Esophagus squamous epithelium (tissue), 5 donors: ENCODE results near the gene KRT1. TPM values are rescaled to one million over a fixed set of nuclear protein-coding genes. Genes with fewer than 3 reads are reported as not detected.

ENCODE experiments used
- DNase-seq: peaks from one replicate; lab custom pipeline; 2025; lab: John Stamatoyannopoulos, UW
- H3K27ac ChIP-seq, 4 donors: fragments of 200-600 bp; sonication (generic); one replicate each; pipeline ENCODE4 v1.5.1; 2016 to 2019; ENCODE audit warnings: mild to moderate bottlenecking in 1 of 4
- H3K27me3 ChIP-seq, 4 donors: fragments of 200-600 bp; sonication (generic); 1 replicate in 3 of 4; 2 replicates in 1 of 4; pipeline versions ENCODE4 v1.5.1 to v1.6.0; 2017 to 2021; ENCODE audit warnings: antibody characterized with exemption in 1 of 4
- H3K36me3 ChIP-seq, 3 donors: fragments of 200-600 bp; sonication (generic); one replicate each; pipeline ENCODE4 v1.5.1; 2016 to 2019
- H3K4me1 ChIP-seq, 3 donors: fragments of 200-600 bp; sonication (generic); one replicate each; pipeline ENCODE4 v1.5.1; 2017 to 2019
- H3K4me3 ChIP-seq, 4 donors: fragments of 200-600 bp; sonication (generic); 1 replicate in 3 of 4; 2 replicates in 1 of 4; pipeline ENCODE4 v1.5.1; 2016 to 2019; ENCODE audit warnings: mild to moderate bottlenecking in 2 of 4, moderate library complexity in 1 of 4
- H3K9me3 ChIP-seq, 3 donors: fragments of 200-600 bp; sonication (generic); one replicate each; pipeline ENCODE4 v1.5.1; 2016 to 2019
- POLR2A ChIP-seq, 4 donors: fragments of 450-650 bp; IDR thresholded peaks; one replicate each; pipeline ENCODE4 v1.6.1; 2017; ENCODE audit warnings: antibody characterized with exemption in 4 of 4, mild to moderate bottlenecking in 4 of 4, moderate library complexity in 3 of 4
- WGBS, 2 donors: methylation state at CpG; one replicate each; pipeline ENCODE4 v1.1.5; 2018; 5-methylcytosine and 5-hydroxymethylcytosine counted together
- intact Hi-C: fragments of 100-400 bp; cut with DNase I; formaldehyde crosslinking; loops from one replicate; pipeline ENCODE4 v1.15.0; 2022
- total RNA-seq, 4 donors: library from RNA; depleted of rRNA; stranded (reverse); fragments of >200 nt; gene quantifications; one replicate each; pipeline ENCODE4 v1.1.0, GENCODE V29; 2016
- TF ChIP-seq, protein P1 (sequence below), 6 experiments: fragments of 450-650 bp in 4 of 6; fragments of 200-600 bp in 2 of 6; sonication (generic) in 2 of 6; IDR thresholded peaks; one replicate each; pipeline ENCODE4 v1.5.1; 2016 to 2019; ENCODE audit warnings: antibody characterized with exemption in 6 of 6, mild to moderate bottlenecking in 4 of 6, moderate library complexity in 4 of 6
- donor health status: DM: yes; HTN: yes; CAD: no.

The KRT1 gene
- total RNA-seq, 4 donors from 2014 or later, result 0.19 to 43.7 (median 2.4) TPM

DNA sequence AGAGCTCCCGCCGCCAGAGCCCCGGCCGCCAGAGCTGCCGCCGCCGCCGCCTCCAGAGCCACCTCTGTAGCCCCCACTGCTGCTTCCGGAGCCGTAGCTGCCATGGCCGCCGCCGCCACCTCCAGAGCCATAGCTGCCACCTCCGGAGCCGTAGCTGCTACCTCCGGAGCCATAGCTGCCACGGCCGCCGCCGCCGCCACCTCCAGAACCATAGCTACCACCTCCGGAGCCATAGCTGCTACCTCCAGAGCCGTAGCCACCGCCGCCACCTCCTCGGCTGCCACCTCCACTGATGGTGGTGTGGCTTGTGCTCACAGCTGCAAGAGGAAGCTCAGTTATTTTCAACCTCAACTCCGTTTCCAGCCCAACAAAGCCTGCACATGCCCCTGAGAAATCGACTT, 4.9 kb downstream of the KRT1 start:
- no peak for DNase-seq
- TF ChIP-seq, protein P1, sequence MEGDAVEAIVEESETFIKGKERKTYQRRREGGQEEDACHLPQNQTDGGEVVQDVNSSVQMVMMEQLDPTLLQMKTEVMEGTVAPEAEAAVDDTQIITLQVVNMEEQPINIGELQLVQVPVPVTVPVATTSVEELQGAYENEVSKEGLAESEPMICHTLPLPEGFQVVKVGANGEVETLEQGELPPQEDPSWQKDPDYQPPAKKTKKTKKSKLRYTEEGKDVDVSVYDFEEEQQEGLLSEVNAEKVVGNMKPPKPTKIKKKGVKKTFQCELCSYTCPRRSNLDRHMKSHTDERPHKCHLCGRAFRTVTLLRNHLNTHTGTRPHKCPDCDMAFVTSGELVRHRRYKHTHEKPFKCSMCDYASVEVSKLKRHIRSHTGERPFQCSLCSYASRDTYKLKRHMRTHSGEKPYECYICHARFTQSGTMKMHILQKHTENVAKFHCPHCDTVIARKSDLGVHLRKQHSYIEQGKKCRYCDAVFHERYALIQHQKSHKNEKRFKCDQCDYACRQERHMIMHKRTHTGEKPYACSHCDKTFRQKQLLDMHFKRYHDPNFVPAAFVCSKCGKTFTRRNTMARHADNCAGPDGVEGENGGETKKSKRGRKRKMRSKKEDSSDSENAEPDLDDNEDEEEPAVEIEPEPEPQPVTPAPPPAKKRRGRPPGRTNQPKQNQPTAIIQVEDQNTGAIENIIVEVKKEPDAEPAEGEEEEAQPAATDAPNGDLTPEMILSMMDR (IDR thresholded peaks at IDR 0.05), result no peak
- no peak for TF ChIP-seq POLR2A (IDR thresholded peaks at IDR 0.05)
- Histone ChIP-seq H3K27ac (no peak overlapping the region), H3K27me3 (peaks cover 0 to 26% (median 0%) of the 10 kb centered on the region in 4 donors), H3K9me3 (no peaks in the 10 kb centered on the region), H3K4me3 (no peak overlapping the region), H3K36me3 (no peaks in the 10 kb centered on the region), H3K4me1 (no peaks in the 10 kb centered on the region)
- WGBS, 2 donors, result 89 to 90% methylated on average over 16 to 24 of the region's 28 CpGs
- intact Hi-C loops, result no loop called here

DNA sequence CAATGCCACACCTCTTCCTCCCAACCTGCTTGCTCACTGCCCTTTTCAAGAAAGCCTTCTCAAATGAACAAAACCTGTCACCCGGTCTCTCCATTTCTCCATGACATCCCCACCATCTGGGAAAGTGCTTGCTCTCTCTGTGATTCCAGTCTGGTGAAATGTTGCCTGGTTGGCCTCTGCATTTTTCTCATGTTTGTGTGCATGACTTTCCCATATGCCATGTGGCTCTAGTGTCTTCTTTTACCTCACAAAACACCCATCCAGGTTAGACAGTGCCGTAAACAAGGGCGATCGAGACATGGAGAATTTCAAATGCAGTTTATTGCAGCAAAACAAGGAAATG, 5.8 kb downstream of the KRT1 start:
- no peak overlapping the region for H3K4me3 ChIP-seq
- 91 to 97% methylated on average over 3 to 4 of the region's 4 CpGs for WGBS, 2 donors
- no peak for DNase-seq

DNA sequence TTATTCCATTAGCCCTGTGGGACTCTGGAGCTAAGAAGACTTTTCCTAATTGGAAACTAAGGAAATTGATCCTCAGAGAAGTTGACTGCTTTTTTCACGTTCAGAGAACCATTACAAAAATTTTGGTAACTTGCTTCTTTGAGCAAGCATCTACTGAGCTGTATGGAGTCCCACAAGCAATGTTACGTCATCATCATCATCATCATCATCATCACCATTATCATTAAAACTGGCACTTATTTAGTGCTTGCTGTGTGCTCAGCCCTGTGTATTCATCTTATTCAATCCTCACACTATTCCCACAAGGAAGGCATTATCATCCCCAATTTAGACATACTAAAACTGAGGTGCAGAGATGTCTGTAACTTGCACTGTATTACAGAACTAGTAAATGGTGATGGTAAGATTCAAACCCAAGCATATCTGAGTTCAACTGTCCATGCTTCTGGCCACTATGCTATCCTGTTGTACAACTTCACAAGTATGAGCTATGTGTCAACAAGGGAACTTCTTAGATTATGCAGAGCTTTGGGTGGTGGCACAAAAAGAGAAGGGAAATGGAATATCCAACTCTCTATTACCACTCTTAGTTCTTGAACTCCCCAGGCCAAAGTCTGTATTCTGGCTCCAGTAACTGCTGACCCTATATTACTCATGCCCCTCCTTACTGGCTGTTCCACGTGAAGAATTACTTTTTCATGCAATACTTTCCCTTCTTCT, 6.3 kb downstream of the KRT1 start:
- H3K27me3 ChIP-seq, result peaks cover 0 to 26% (median 0%) of the 10 kb centered on the region in 4 donors
- intact Hi-C loops, result no loop called here
- WGBS, 2 donors, result 70 to 72% methylated on average over 3 of the region's 3 CpGs
- TF ChIP-seq, protein P1 (IDR thresholded peaks at IDR 0.05), result no peak
- no peak for TF ChIP-seq POLR2A (IDR thresholded peaks at IDR 0.05)
- no peaks in the 10 kb centered on the region for H3K4me1 ChIP-seq
- no peaks in the 10 kb centered on the region for H3K9me3 ChIP-seq
- H3K4me3 ChIP-seq, result no peak overlapping the region
- H3K36me3 ChIP-seq, result no peaks in the 10 kb centered on the region
- DNase-seq, result no peak
- H3K27ac ChIP-seq, result no peak overlapping the region

More for the DNA sequence above, 5.8 kb downstream of the KRT1 start:
- Histone ChIP-seq H3K36me3 (no peaks in the 10 kb centered on the region), H3K27me3 (peaks cover 0 to 26% (median 0%) of the 10 kb centered on the region in 4 donors), H3K9me3 (no peaks in the 10 kb centered on the region), H3K4me1 (no peaks in the 10 kb centered on the region), H3K27ac (no peak overlapping the region)
- TF ChIP-seq, protein P1 (IDR thresholded peaks at IDR 0.05), result no peak
- no peak for TF ChIP-seq POLR2A (IDR thresholded peaks at IDR 0.05)
- intact Hi-C loops, result no loop called here

DNA sequence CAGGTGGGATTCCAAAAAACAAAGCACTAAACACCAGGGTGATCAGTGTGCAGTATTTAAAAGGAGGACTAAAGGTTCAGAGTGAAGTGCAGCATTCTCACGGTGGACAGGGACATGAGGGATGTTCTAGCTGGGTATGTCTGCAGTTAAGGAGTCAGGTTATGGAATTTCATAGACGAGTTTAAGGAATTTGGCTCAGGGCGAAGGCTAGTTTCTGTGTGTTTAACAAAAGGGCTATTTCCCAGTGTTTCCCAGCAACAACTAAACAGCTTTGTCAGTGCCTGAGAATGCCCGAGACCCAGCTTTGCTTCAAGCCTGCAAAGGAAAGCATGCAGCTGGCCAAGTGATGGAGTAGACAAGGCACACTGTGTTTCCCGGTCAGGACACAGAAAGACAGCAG, 7.0 kb downstream of the KRT1 start:
- Histone ChIP-seq H3K4me1 (no peaks in the 10 kb centered on the region), H3K27me3 (peaks cover 0 to 22% (median 0%) of the 10 kb centered on the region in 4 donors), H3K27ac (no peak overlapping the region), H3K4me3 (no peak overlapping the region), H3K9me3 (no peaks in the 10 kb centered on the region), H3K36me3 (no peaks in the 10 kb centered on the region)
- DNase-seq, result no peak
- TF ChIP-seq, protein P1 (IDR thresholded peaks at IDR 0.05), result no peak
- TF ChIP-seq POLR2A (IDR thresholded peaks at IDR 0.05), result no peak
- intact Hi-C loops, result no loop called here
- WGBS, 2 donors, result 47 to 68% methylated on average over 5 of the region's 5 CpGs

DNA sequence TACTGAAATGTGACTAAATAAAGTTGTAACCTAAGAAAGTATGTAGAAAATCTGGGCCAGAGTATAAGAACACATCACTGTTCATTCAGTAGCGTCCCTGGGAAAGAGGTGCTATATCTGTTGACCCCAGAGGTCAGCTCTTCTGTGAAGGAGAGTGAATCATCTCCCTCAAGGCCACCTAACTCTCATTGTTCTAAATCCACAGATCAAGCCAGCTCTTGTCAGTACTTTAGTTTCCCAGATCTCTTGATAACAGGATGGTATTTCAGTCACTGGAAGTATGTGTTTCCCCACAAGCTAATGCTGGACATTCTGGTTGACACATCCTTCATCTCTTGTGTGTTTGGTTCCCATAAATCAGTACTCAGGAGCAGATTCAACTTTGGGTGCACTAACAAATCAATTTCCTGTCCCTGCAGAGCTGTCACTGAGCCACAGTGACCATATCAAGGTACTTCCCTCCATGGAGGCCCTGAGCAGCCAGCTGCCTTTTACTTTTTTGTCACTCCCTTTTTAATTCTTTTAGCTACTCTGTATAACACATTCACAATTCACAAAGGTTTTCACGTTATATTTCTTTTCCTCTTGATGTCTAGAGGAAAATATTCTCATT, 7.8 kb downstream of the KRT1 start:
- no peak for TF ChIP-seq POLR2A (IDR thresholded peaks at IDR 0.05)
- TF ChIP-seq, protein P1 (IDR thresholded peaks at IDR 0.05), result no peak
- no peak overlapping the region for H3K4me3 ChIP-seq
- no peaks in the 10 kb centered on the region for H3K36me3 ChIP-seq
- 41 to 65% methylated on average over 2 of the region's 2 CpGs for WGBS, 2 donors
- H3K4me1 ChIP-seq, result no peaks in the 10 kb centered on the region
- no peak overlapping the region for H3K27ac ChIP-seq
- peaks cover 0 to 14% (median 0%) of the 10 kb centered on the region in 4 donors for H3K27me3 ChIP-seq
- DNase-seq, result no peak
- intact Hi-C loops, result no loop called here
- no peaks in the 10 kb centered on the region for H3K9me3 ChIP-seq
